Lower leg skin (tissue), 4 donors: ENCODE results near the gene MPHOSPH6. TPM values are rescaled to one million over a fixed set of nuclear protein-coding genes. Genes with fewer than 3 reads are reported as not detected.

ENCODE experiments used
- DNase-seq, 2 donors: peaks; one replicate each; pipeline ENCODE4 v3.0.0-alpha.2; 2019; ENCODE audit warnings: low spot score in 2 of 2
- H3K4me3 ChIP-seq: fragments of 200-600 bp; sonication (generic); 2 replicates; pipeline ENCODE4 v1.5.1; 2017; ENCODE audit warnings: mild to moderate bottlenecking, low read depth; ENCODE audit not compliant: poor library complexity, severe bottlenecking
- CTCF ChIP-seq, 3 donors: fragments of 450-650 bp; IDR thresholded peaks; one replicate each; pipeline ENCODE4 v1.5.1; 2016; ENCODE audit warnings: antibody characterized with exemption in 3 of 3, mild to moderate bottlenecking in 3 of 3, moderate library complexity in 2 of 3
- POLR2A ChIP-seq, 2 donors: fragments of 450-650 bp; IDR thresholded peaks; one replicate each; pipeline ENCODE4 v1.6.1; 2016 to 2017; ENCODE audit warnings: antibody characterized with exemption in 2 of 2, mild to moderate bottlenecking in 1 of 2, moderate library complexity in 1 of 2
- WGBS, 2 donors: methylation state at CpG; one replicate each; pipeline ENCODE4 v1.1.5; 2018; 5-methylcytosine and 5-hydroxymethylcytosine counted together
- intact Hi-C: fragments of 100-400 bp; cut with DNase I; formaldehyde crosslinking; loops from one replicate; pipeline ENCODE4 v1.15.0; 2023; ENCODE audit warnings: low total_unique reads
- total RNA-seq, 4 donors: library from RNA; depleted of rRNA; stranded (reverse); fragments of >200 nt; gene quantifications; one replicate each; pipeline ENCODE4 v1.1.0, GENCODE V29; 2016

Gene MPHOSPH6
- total RNA-seq, 4 donors from 2014 or later = 23.5 to 31.1 (median 28.2) TPM

- H3K4me3 ChIP-seq = no peak overlapping the region
- 80 to 87% methylated on average over 6 of the region's 6 CpGs for WGBS, 2 donors
- TF ChIP-seq POLR2A (IDR thresholded peaks at IDR 0.05) = no peak
- no peak for TF ChIP-seq CTCF (IDR thresholded peaks at IDR 0.05)
- intact Hi-C loops = no loop called here
- DNase-seq = no peak
These were observed 9.8 kb downstream of the MPHOSPH6 start for GRCh38 chr16:82160226-82160625.

GRCh38 chr16:82157836-82158235 lies 12.2 kb downstream of the MPHOSPH6 start:
- no peak overlapping the region for H3K4me3 ChIP-seq
- intact Hi-C loops = no loop called here
- DNase-seq = no peak
- no peak for TF ChIP-seq CTCF (IDR thresholded peaks at IDR 0.05)
- no peak for TF ChIP-seq POLR2A (IDR thresholded peaks at IDR 0.05)
- WGBS, 2 donors = 73 to 78% methylated on average over 5 of the region's 5 CpGs

- no peak for DNase-seq
- H3K4me3 ChIP-seq = no peak overlapping the region
- TF ChIP-seq POLR2A (IDR thresholded peaks at IDR 0.05) (no peak), CTCF (IDR thresholded peaks at IDR 0.05) (no peak)
- intact Hi-C loops = no loop called here
- WGBS, 2 donors = 66 to 73% methylated on average over 2 of the region's 2 CpGs
These were observed 12.6 kb downstream of the MPHOSPH6 start for GRCh38 chr16:82157534-82157812.

GRCh38 chr16:82156761-82157533 lies 13.1 kb downstream of the MPHOSPH6 start:
- DNase-seq = no peak
- H3K4me3 ChIP-seq = no peak overlapping the region
- 73 to 79% methylated on average over 14 of the region's 14 CpGs for WGBS, 2 donors
- intact Hi-C loops = no loop called here
- TF ChIP-seq CTCF (IDR thresholded peaks at IDR 0.05) (no peak), POLR2A (IDR thresholded peaks at IDR 0.05) (no peak)

- intact Hi-C loops = no loop called here
- DNase-seq = no peak
- TF ChIP-seq CTCF (IDR thresholded peaks at IDR 0.05) (no peak), POLR2A (IDR thresholded peaks at IDR 0.05) (no peak)
- 85 to 96% methylated on average over 8 of the region's 8 CpGs for WGBS, 2 donors
- no peak overlapping the region for H3K4me3 ChIP-seq
These were observed 17.3 kb downstream of the MPHOSPH6 start for GRCh38 chr16:82152641-82153112.

GRCh38 chr16:82152196-82152595 lies 17.8 kb downstream of the MPHOSPH6 start:
- intact Hi-C loops = no loop called here
- no peak overlapping the region for H3K4me3 ChIP-seq
- WGBS, 2 donors = 91 to 100% methylated on average over 2 of the region's 2 CpGs
- no peak for DNase-seq
- TF ChIP-seq POLR2A (IDR thresholded peaks at IDR 0.05) = no peak
- TF ChIP-seq CTCF (IDR thresholded peaks at IDR 0.05) = no peak
